ENCODE results near the gene SLC18A3. TPM values are rescaled to one million over a fixed set of nuclear protein-coding genes. Genes with fewer than 3 reads are reported as not detected.

The SLC18A3 gene
- polyA plus RNA-seq, 3 donors = not detected

DNA sequence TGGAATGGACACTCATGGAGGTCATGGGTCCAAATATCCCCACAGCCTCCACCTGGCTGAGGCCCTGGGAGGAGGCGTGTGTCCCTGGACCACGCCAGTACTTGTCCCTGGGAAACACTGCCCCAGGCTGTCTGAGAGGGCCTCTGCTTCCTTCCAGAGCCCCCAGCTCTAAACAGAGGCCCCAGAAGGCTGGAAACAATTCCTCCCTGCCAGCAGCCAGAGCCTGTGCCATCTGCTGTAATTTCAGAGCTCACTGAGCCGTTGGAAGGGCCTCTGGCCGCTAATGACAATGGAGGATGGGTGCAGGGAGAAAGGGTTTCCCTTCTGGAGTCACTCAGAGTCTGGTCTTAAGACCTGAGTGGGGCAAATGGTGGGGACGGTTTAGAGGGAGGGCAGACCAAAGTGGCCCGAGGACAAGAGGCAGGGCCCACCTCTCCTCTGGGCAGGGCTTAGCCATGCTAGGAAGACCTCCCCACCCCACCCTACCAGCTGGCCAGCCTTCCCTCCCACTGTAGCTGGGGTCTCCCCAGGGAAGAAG is 10.8 kb downstream of the SLC18A3 start:
- DNase-seq (ENCODE audit: extremely low read depth in 1 of 11, low read depth in 9 of 11, low spot score in 4 of 11) = no peak

DNA sequence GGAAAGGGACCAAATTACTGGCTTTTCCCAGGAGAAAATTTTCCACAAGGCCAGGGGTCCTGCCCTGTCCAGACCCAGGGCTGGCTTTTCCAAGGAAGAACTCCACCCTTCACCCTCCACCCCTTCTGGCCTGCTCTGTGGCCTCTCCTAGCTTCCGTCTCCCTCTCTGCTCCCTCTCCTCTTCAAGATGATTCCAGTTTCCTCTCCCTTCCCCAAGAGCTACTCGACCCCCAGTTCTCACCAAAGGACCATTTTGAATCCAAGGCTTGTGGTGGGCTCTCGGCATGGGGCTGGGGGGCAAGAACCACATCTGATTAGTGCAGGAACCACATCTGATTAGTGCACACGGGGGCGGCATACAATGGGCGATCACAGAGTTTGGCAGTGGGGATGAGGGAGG is 11.5 kb downstream of the SLC18A3 start:
- DNase-seq (ENCODE audit: extremely low read depth in 1 of 11, low read depth in 9 of 11, low spot score in 4 of 11) = no peak

DNA sequence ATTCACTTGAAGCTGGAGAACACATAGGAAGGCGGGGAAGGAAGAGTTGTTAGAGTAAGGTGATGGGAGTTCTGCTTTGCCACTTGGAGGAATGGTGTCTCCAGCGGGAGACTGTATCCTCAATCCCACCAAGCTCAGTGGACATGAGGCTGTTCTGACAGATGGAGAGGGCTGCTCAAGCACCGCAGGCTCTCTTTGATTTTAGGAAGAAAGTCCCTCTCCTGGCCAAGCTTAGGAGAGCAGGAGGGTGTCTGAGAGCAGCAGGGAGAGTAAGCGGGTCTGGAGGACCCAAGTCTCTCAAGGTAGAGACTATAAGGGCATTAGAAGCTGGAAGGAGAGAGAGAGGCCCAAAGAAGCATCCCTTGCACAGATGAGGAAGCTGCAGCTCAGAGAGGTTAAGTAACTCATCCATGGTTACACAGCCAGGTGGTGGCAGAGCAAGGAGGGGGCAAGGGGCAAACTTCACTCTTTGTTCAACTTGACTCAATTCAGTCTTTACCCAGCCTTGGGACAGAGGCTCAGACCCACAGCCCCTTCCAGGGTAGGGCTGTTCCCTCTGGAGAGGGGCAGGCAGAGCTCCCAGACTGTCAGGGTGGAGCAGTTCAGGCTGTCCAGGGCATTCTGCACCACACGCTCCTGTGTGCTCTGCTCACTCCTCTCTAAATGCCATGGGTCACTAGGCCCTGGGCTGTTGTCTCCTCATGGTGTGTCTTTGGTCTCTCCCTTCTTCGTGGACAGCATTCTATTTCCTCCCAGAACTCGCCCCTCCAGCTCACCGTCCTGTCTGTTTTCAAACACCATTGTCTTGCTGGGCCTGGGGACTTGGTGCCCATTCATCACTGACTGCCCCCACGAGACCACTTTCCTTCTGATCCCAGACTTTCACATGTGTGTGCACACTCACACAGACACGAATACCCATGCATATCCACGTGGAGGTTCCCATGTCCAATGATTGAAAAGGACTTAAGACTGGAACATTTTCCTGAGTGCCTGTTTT is 12.6 kb downstream of the SLC18A3 start:
- no peak for DNase-seq (ENCODE audit: extremely low read depth in 1 of 11, low read depth in 9 of 11, low spot score in 4 of 11)

DNA sequence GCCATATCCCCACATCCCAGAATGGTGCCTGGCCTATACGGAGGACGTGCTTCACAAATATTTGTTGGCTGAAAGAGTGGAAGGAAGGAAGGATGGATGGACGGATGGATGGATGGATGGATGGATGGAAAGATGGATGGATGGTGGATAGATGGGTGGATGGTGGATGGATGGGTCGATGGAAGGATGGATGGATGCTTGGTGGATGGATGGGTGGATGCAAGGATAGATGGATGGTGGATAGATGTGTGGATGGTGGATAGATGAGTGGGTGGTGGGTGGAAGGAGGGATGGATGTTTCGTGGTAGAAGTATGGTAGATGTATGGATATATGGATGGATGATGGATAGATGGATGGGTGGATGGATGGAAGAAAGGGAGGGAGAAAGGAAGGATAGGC is 14.5 kb downstream of the SLC18A3 start:
- no peak for DNase-seq (ENCODE audit: extremely low read depth in 1 of 11, low read depth in 9 of 11, low spot score in 4 of 11)

DNA sequence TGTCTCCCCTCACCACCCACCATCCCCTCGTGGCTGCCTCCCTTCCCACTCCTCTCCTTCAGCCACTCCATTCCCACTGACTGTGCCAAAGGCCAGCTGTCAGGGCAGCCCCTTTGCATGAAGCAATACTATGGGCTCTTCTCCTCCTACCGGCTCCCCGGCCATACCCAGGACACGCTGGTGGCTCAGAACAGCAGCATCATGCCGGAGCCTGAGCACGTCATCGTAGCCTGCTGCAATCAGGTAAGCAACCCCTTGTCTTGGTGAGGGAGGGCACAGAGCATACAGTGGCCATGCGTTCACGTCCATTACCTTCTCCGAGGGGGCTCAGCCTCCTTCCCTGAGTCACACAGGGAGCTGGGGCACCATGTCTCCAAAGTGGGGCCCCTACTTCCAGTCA is 15.3 kb downstream of the SLC18A3 start:
- DNase-seq (ENCODE audit: extremely low read depth in 1 of 11, low read depth in 9 of 11, low spot score in 4 of 11) = no peak

DNA sequence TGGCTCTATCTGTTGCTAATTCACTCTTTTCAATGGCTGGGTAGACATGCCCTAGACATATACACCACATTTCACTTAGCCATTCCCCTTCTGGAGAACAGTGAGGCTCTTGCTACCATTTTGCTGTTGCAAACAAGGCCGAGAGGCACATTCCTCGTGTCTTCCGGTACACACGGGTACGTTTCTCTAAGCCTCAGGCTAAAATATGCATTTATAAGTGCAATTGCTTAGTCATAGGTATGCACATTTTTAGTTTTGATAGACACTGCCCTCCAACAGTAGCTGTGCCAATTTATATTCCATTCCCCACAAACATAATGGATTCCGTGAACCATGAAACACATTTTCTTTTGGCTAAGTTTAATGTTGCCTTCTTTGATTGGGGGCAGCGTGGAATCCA is 16.9 kb downstream of the SLC18A3 start:
- no peak for DNase-seq (ENCODE audit: extremely low read depth in 1 of 11, low read depth in 9 of 11, low spot score in 4 of 11)

DNA sequence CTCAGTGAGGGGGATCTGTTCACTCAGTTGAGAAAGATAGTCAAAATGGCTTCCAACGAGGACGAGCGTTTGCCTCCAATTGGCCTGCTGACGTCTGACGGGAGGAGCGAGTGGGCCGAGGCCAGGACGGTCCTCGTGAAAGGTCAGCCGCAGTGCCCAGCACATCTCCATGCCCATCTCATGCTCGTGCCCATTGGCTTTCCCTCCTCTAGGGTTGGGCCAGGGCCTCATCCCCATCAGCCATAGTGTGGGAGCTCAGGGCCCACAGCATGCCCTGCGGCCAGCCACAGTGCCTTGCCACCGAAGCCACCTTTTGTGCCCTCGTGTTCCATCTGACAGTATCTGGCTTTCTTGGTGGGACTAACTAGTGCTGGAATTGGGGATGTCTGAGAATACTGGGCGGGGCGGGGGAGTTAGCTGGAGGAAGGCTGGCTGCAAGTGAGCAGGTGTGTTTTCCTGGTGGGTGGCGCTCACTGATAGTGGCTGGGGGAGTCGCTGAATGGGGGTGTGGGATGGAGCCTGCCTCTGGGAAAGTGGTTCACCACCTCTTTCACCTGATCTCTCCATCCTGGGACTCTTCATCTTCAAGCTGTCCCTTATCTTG is 17.6 kb downstream of the SLC18A3 start:
- DNase-seq (ENCODE audit: extremely low read depth in 1 of 11, low read depth in 9 of 11, low spot score in 4 of 11) = no peak

DNA sequence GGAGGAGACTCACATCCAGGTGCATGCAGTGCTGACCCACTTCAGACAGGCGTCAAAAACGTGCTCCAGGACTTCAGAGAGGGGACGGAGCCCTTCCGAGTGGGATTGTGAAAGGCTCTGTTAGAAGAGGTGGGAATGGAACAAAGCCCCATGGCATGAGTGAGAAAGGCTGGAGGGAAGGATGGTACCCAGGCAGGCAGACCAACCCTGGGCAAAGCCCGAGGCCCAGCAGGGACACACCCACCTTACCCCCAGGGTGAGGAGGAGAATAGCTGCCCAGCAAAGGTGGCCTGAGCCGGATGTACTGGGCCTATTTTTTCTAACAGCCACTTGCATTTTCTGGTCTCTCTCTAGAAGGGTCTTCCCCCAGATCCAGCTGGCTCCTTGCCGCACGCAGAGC is 18.5 kb downstream of the SLC18A3 start:
- DNase-seq (ENCODE audit: extremely low read depth in 1 of 11, low read depth in 9 of 11, low spot score in 4 of 11) = no peak

DNA sequence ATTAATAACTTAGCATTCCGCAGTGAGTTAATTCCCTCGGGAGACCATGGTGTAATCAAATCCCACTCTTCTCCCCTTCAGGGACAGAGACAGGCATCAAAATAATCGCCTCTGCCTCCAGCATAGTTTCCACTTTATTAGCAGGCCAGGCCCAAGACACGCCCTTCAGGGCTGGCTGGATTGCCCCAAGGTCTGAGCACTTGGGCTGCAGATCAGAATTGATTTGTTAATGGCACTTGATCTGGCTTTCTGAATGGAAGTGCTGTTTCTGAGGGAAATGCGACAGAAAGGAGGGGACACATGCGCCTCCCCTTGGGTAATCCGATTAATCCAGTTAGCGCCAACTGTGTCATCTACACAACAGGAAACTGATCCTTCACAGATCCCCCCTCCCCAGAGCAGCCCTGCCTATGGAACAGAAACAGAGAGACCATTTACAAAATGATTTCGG is 19.3 kb downstream of the SLC18A3 start:
- DNase-seq (ENCODE audit: extremely low read depth in 1 of 11, low read depth in 9 of 11, low spot score in 4 of 11) = no peak

DNA sequence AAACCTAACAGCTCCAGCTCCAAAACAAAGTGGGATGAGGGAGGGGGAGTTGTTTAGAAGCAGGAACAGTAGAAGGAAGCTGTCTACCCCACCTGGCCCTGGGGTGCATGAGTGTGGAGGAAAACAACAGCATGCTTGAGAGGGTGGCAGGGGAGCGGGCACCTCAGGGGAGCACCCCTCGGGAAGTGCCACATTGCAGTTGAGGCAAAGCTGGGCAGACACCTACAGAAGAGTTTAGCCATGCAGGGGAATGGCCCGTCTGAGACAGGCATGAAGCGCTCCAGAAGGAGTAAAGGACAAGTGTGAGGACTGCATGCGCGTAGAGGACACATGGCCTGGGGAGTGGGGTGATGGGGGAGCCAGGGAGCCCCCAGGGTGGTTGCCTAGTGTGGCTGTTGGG is 21.9 kb downstream of the SLC18A3 start:
- DNase-seq (ENCODE audit: extremely low read depth in 1 of 11, low read depth in 9 of 11, low spot score in 4 of 11) = no peak

DNA sequence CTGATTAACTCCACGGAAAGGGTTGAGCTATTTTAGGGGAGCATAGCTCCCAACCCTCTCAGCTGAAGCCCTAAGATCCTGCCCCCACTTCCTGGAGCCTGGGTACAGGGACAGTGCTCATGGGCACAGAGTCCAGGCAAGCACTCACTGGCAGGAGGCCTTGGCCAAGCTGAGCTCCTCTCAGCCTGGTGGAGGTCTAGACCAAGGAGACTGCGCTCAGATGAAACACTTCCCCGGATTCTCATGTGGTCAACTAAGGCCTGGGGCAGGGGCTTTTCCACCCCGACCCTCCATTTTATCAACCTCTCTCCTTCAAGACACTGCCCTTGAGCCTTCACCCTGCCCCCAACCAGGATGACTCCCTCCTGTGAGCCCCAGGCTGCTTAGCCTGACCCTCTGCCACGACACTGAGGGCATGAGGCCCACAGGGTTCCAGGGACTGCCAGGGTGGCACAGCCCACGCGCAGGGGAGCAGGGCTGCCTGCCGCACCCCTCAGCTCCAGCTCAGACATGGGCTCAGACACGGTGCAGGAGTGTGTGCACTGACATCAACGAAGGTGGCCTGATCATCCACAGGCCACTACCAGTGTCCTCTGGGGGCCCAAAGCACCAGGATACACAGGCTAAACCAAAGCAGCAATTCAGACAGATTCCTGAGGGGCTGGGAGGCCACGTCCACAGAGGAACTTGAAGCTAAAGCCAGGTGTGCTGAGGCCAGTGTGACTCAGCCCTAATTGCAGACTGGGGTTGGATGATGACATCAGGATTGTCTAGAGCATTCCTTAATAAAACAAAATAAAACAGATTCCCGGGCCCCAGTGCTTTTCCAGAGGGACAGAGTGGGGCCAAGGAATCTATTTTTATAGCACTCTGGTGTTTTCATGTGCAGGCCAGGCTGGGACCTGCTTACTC is 22.6 kb downstream of the SLC18A3 start:
- no peak for DNase-seq (ENCODE audit: extremely low read depth in 1 of 11, low read depth in 9 of 11, low spot score in 4 of 11)

DNA sequence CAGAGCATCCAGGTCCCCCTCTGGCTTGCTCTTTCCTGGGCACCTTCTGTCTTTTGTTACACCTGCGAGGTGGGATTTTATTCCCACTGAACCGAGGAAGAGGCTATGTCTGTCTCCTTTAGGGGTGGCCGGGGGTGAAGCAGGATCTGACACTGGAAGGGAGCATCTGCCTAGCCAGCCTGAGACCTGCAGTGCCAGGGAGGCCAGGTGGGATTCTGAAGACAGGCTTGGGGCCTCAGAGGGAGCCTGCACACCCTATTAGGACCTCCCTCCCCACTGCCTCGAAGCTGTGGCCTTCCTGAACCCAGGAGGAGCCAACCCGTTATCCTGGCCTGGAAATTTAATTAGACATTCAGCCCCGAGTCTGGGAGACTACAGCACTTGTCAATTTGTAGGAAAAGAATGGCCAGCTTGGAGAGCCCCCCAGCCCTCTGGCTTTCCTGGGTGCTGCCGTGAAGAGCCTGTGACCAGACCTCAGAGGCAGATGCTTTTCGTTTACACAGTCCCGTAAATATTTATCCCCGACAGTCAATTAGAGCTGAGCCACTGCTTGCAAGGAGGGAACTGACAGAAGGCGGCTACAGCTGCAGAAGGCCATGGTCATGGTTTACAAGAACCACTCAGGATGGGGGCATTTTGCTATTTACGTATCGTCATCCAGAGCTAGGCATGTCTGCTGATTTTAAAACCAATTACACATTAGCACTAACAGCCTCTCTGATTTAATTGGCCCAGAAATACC is 23.4 kb downstream of the SLC18A3 start:
- DNase-seq (ENCODE audit: extremely low read depth in 1 of 11, low read depth in 9 of 11, low spot score in 4 of 11) = no peak

DNA sequence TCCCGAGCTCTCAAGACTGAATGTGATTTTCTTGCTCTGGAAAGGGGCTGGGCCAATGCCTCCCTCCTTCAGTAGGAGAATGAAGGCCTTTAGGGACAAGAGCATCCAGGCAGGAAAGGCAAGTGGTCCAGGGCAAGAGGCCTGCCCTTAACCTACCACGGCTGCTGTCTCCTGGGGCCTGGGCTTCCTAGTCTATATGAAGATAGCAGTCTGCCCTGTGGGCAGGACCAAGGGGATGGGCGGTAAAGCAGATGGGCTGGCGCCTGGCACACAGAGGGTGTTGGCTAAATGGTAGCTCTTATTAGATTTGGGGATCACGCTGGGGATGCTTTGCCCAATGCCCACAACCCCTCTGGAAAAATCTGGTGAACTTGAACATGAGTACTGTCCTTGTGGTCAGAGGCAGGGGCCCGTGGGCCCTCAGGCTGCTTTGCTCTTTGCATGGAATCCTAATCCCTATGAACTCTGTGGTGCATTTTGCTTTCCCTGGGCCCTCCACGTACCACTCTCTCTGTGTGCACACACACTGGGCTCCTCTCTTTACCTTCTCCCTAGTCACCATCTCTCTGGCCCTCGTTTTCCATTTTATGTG is 24.1 kb downstream of the SLC18A3 start:
- no peak for DNase-seq (ENCODE audit: extremely low read depth in 1 of 11, low read depth in 9 of 11, low spot score in 4 of 11)

DNA sequence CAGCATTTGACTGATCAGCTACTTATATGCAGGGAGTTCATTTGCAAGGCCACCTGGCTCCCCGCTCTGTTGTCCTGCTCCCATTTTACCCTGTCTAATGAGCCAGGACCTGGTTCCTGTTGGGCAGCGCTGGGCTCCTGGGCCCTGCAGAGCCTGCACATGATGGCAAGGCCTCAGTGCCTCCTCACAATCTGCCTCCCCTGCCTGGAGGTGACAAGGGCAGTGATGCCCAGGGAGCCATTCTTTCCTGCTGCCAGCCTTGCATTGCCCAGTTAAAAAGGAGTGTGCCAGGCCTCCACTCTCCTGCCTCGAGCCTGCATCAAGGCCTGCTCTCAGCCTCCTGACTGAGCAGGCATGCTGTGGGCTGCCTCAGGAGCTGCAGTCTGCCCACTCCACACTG is 32.2 kb downstream of the SLC18A3 start:
- no peak for DNase-seq (ENCODE audit: extremely low read depth in 1 of 11, low read depth in 9 of 11, low spot score in 4 of 11)

DNA sequence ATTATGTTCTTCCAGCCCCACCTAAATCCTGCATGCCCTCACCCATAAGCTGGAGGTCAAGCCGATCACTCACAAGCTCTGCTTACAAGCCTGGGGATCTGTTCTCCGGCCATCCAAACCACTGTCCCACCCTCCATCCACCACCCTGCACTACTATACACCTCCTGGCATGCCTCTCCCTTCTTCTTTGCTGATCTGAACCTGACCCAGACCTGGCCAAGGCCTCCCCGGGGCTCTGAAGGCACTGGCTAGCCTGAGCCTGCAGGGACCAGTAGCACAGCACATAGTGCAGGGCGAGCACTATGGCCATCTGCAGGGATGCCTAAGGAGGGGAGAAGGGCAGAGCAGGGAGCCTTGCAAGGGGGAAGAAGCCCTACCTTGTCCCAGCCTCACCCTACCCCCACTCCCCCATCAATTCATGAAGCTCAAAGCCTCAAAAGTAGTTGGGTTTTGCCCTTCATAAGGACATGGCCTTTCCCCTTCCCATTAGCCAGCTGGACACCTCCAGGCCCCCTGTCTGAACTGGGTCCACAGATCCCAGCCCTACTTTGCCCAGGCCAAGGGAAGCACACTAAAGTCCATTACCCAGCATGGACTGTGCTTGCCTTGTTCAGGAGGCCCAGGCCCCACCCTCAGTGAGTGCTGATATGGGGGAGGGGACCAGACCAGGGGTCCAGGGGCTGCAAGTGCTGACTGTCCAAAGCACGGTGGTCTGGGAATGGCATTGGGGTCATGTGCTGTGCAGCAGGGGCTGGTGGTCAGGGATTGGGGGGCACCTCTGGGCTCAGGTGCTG is 33.3 kb downstream of the SLC18A3 start:
- no peak for DNase-seq (ENCODE audit: extremely low read depth in 1 of 11, low read depth in 9 of 11, low spot score in 4 of 11)

DNA sequence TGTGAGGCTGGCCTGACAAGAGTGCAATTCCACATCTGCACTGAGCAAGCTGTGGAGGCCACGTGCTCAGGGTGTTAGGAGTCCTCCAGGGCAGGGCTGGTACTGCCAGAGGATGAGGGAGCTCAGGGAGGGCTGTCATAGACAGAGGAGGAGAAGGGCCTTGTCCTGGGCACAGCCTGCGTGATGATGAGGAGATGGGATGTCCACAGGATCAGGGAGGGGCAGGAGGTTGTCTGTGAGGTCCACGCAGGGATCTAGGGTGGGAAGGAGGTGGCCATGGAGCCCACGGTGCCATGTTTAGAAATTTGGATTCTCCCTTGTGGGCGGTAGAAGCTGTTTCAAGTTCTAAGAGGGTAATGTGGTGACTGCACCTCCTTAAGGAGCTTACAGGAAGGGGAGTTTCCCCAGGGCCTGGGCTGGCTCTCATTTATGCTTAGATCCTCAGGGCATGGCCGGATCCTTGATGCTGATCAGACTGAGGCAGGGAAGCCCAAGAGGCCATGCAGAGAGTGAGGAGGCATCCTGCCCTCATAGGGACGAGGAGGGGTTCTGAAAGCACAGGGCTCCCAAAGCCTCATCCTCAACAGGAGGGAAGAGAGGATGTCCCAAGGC is 34.0 kb downstream of the SLC18A3 start:
- no peak for DNase-seq (ENCODE audit: extremely low read depth in 1 of 11, low read depth in 9 of 11, low spot score in 4 of 11)

DNA sequence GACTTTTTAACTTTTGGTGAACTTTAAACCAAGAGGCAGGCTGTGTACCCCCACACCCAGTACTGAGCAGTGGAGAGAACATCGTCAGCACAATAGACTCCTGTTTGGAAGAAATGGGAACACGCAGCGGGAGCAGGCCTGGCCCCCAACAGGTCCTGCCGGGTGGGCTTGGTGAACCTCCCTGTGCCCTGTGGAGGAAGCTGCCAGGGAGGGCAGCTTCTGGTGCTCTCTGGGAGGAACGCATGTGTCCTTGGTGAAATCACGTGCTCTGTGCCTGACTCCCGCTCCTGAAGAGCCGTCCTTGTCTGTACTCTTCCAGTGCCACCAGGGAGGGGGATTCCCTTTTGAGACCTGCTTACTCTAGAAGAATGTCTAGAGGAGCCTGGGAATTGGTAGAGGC is 35.3 kb downstream of the SLC18A3 start:
- no peak for DNase-seq (ENCODE audit: extremely low read depth in 1 of 11, low read depth in 9 of 11, low spot score in 4 of 11)

All from renal cortex interstitium (tissue), 11 donors.